ENCODE measurements around the gene GNA12. TPM values are rescaled to one million over a fixed set of nuclear protein-coding genes. Genes with fewer than 3 reads are reported as not detected.

GNA12 gene
- total and polyA plus RNA-seq, 5 donors from 2014 or later, result 5.0 to 29.1 (median 7.9) TPM

GRCh38 chr7:2796358-2797352, 47.5 kb downstream of the GNA12 start:
- DNase-seq (no peak), ATAC-seq (ENCODE audit: low read depth in 2 of 2) (no peak)
- Mint-ChIP-seq H3K36me3 (peaks cover 31% of the 10 kb centered on the region), H3K4me1 (peaks cover 21 to 35% (median 23%) of the 10 kb centered on the region in 4 donors), H3K27me3 (no peaks in the 10 kb centered on the region), H3K9me3 (peaks cover 0 to 2% (median 0%) of the 10 kb centered on the region in 7 donors), H3K4me3 (no peak overlapping the region), H3K27ac (peak overlapping the region in 1 of 3 donors; percentile 23)
- no peak overlapping the region for H3K27ac ChIP-seq (ENCODE audit: insufficient read depth, low read length, poor library complexity, severe bottlenecking)
- no peaks in the 10 kb centered on the region for H3K4me1 ChIP-seq (ENCODE audit: control insufficient read depth, insufficient read depth, low read length, poor library complexity, severe bottlenecking)
- H3K9me3 ChIP-seq (ENCODE audit: control insufficient read depth in 2 of 2, low read length in 2 of 2), result no peaks in the 10 kb centered on the region
- no peaks in the 10 kb centered on the region for H3K27me3 ChIP-seq (ENCODE audit: control insufficient read depth, insufficient read depth, low read length)
- H3K4me3 ChIP-seq (ENCODE audit: low read depth, low read length), result no peak overlapping the region
- peaks cover 32% of the 10 kb centered on the region for H3K36me3 ChIP-seq (ENCODE audit: control insufficient read depth, insufficient read depth, low read length)

GRCh38 chr7:2795906-2796305, 48.2 kb downstream of the GNA12 start:
- Histone ChIP-seq H3K36me3 (ENCODE audit: control insufficient read depth, insufficient read depth, low read length) (peaks cover 35% of the 10 kb centered on the region), H3K4me1 (ENCODE audit: control insufficient read depth, insufficient read depth, low read length, poor library complexity, severe bottlenecking) (no peaks in the 10 kb centered on the region), H3K9me3 (ENCODE audit: control insufficient read depth in 2 of 2, low read length in 2 of 2) (no peaks in the 10 kb centered on the region), H3K4me3 (ENCODE audit: low read depth, low read length) (no peak overlapping the region), H3K27me3 (ENCODE audit: control insufficient read depth, insufficient read depth, low read length) (no peaks in the 10 kb centered on the region), H3K27ac (ENCODE audit: insufficient read depth, low read length, poor library complexity, severe bottlenecking) (no peak overlapping the region)
- peaks cover 14 to 28% (median 19%) of the 10 kb centered on the region in 4 donors for H3K4me1 Mint-ChIP-seq
- DNase-seq (no peak), ATAC-seq (ENCODE audit: low read depth in 2 of 2) (no peak)
- no peaks in the 10 kb centered on the region for H3K27me3 Mint-ChIP-seq
- H3K9me3 Mint-ChIP-seq, result no peaks in the 10 kb centered on the region
- peaks cover 34% of the 10 kb centered on the region for H3K36me3 Mint-ChIP-seq
- H3K4me3 Mint-ChIP-seq, result no peak overlapping the region
- no peak overlapping the region for H3K27ac Mint-ChIP-seq

- H3K4me3 ChIP-seq (ENCODE audit: low read depth, low read length), result no peak overlapping the region
- H3K27ac ChIP-seq (ENCODE audit: insufficient read depth, low read length, poor library complexity, severe bottlenecking), result no peak overlapping the region
- Mint-ChIP-seq H3K27me3 (no peaks in the 10 kb centered on the region), H3K4me1 (peaks cover 11 to 23% (median 16%) of the 10 kb centered on the region in 4 donors), H3K4me3 (no peak overlapping the region), H3K27ac (no peak overlapping the region), H3K36me3 (peaks cover 39% of the 10 kb centered on the region), H3K9me3 (no peaks in the 10 kb centered on the region)
- no peaks in the 10 kb centered on the region for H3K27me3 ChIP-seq (ENCODE audit: control insufficient read depth, insufficient read depth, low read length)
- no peaks in the 10 kb centered on the region for H3K9me3 ChIP-seq (ENCODE audit: control insufficient read depth in 2 of 2, low read length in 2 of 2)
- H3K4me1 ChIP-seq (ENCODE audit: control insufficient read depth, insufficient read depth, low read length, poor library complexity, severe bottlenecking), result no peaks in the 10 kb centered on the region
- no peak for ATAC-seq (ENCODE audit: low read depth in 2 of 2)
- DNase-seq, result no peak
- H3K36me3 ChIP-seq (ENCODE audit: control insufficient read depth, insufficient read depth, low read length), result peaks cover 35% of the 10 kb centered on the region
Observed at GRCh38 chr7:2794836-2795636, 49.1 kb downstream of the GNA12 start.

- ATAC-seq (ENCODE audit: low read depth in 2 of 2) (no peak), DNase-seq (no peak)
- Histone ChIP-seq H3K27me3 (ENCODE audit: control insufficient read depth, insufficient read depth, low read length) (no peaks in the 10 kb centered on the region), H3K9me3 (ENCODE audit: control insufficient read depth in 2 of 2, low read length in 2 of 2) (no peaks in the 10 kb centered on the region), H3K4me3 (ENCODE audit: low read depth, low read length) (no peak overlapping the region), H3K4me1 (ENCODE audit: control insufficient read depth, insufficient read depth, low read length, poor library complexity, severe bottlenecking) (no peaks in the 10 kb centered on the region), H3K36me3 (ENCODE audit: control insufficient read depth, insufficient read depth, low read length) (peaks cover 39% of the 10 kb centered on the region), H3K27ac (ENCODE audit: insufficient read depth, low read length, poor library complexity, severe bottlenecking) (no peak overlapping the region)
- Mint-ChIP-seq H3K27me3 (no peaks in the 10 kb centered on the region), H3K4me3 (no peak overlapping the region), H3K27ac (peak overlapping the region in 1 of 3 donors; percentile 71), H3K9me3 (no peaks in the 10 kb centered on the region), H3K4me1 (peaks cover under 1 to 9% (median 6%) of the 10 kb centered on the region in 4 donors), H3K36me3 (peaks cover 48% of the 10 kb centered on the region)
Observed at GRCh38 chr7:2792856-2793487, 51.1 kb downstream of the GNA12 start.

GRCh38 chr7:2792235-2792634, 51.9 kb downstream of the GNA12 start:
- no peak overlapping the region for H3K4me3 ChIP-seq (ENCODE audit: low read depth, low read length)
- Mint-ChIP-seq H3K9me3 (no peaks in the 10 kb centered on the region), H3K27ac (no peak overlapping the region), H3K36me3 (peaks cover 51% of the 10 kb centered on the region), H3K4me1 (peaks cover 0 to 9% (median 4%) of the 10 kb centered on the region in 4 donors), H3K4me3 (no peak overlapping the region), H3K27me3 (no peaks in the 10 kb centered on the region)
- ATAC-seq (ENCODE audit: low read depth in 2 of 2) (no peak), DNase-seq (no peak)
- H3K27ac ChIP-seq (ENCODE audit: insufficient read depth, low read length, poor library complexity, severe bottlenecking), result no peak overlapping the region
- no peaks in the 10 kb centered on the region for H3K27me3 ChIP-seq (ENCODE audit: control insufficient read depth, insufficient read depth, low read length)
- no peaks in the 10 kb centered on the region for H3K9me3 ChIP-seq (ENCODE audit: control insufficient read depth in 2 of 2, low read length in 2 of 2)
- peaks cover 39% of the 10 kb centered on the region for H3K36me3 ChIP-seq (ENCODE audit: control insufficient read depth, insufficient read depth, low read length)
- H3K4me1 ChIP-seq (ENCODE audit: control insufficient read depth, insufficient read depth, low read length, poor library complexity, severe bottlenecking), result no peaks in the 10 kb centered on the region

GRCh38 chr7:2791390-2791789, 52.7 kb downstream of the GNA12 start:
- no peaks in the 10 kb centered on the region for H3K9me3 Mint-ChIP-seq
- H3K27me3 Mint-ChIP-seq, result no peaks in the 10 kb centered on the region
- peaks cover 0 to 9% (median 4%) of the 10 kb centered on the region in 4 donors for H3K4me1 Mint-ChIP-seq
- no peak overlapping the region for H3K27ac Mint-ChIP-seq
- H3K4me3 Mint-ChIP-seq, result no peak overlapping the region
- H3K4me1 ChIP-seq (ENCODE audit: control insufficient read depth, insufficient read depth, low read length, poor library complexity, severe bottlenecking), result no peaks in the 10 kb centered on the region
- no peak for DNase-seq
- no peak overlapping the region for H3K4me3 ChIP-seq (ENCODE audit: low read depth, low read length)
- no peaks in the 10 kb centered on the region for H3K27me3 ChIP-seq (ENCODE audit: control insufficient read depth, insufficient read depth, low read length)
- H3K9me3 ChIP-seq (ENCODE audit: control insufficient read depth in 2 of 2, low read length in 2 of 2), result no peaks in the 10 kb centered on the region
- no peak overlapping the region for H3K27ac ChIP-seq (ENCODE audit: insufficient read depth, low read length, poor library complexity, severe bottlenecking)
- H3K36me3 ChIP-seq (ENCODE audit: control insufficient read depth, insufficient read depth, low read length), result peaks cover 39% of the 10 kb centered on the region
- ATAC-seq (ENCODE audit: low read depth in 2 of 2), result no peak
- H3K36me3 Mint-ChIP-seq, result peaks cover 55% of the 10 kb centered on the region

- Histone ChIP-seq H3K9me3 (ENCODE audit: control insufficient read depth in 2 of 2, low read length in 2 of 2) (no peaks in the 10 kb centered on the region), H3K27ac (ENCODE audit: insufficient read depth, low read length, poor library complexity, severe bottlenecking) (no peak overlapping the region), H3K4me3 (ENCODE audit: low read depth, low read length) (no peak overlapping the region), H3K4me1 (ENCODE audit: control insufficient read depth, insufficient read depth, low read length, poor library complexity, severe bottlenecking) (no peaks in the 10 kb centered on the region), H3K36me3 (ENCODE audit: control insufficient read depth, insufficient read depth, low read length) (peaks cover 15% of the 10 kb centered on the region), H3K27me3 (ENCODE audit: control insufficient read depth, insufficient read depth, low read length) (no peaks in the 10 kb centered on the region)
- ATAC-seq (ENCODE audit: low read depth in 2 of 2) (no peak), DNase-seq (no peak)
- Mint-ChIP-seq H3K4me1 (peaks cover 8 to 18% (median 11%) of the 10 kb centered on the region in 4 donors), H3K27ac (no peak overlapping the region), H3K27me3 (no peaks in the 10 kb centered on the region), H3K4me3 (no peak overlapping the region), H3K36me3 (peaks cover 46% of the 10 kb centered on the region), H3K9me3 (peaks cover 0 to 2% (median 0%) of the 10 kb centered on the region in 7 donors)
Observed at GRCh38 chr7:2787251-2787951, 56.7 kb downstream of the GNA12 start.
